ENCODE results near the gene HOGA1.

The HOGA1 gene

GRCh38 chr10:97580421-97581367, 3.5 kb upstream of the HOGA1 start:
- no peak for DNase-seq

GRCh38 chr10:97582169-97582568, 2.0 kb upstream of the HOGA1 start:
- DNase-seq, result no peak

DNA sequence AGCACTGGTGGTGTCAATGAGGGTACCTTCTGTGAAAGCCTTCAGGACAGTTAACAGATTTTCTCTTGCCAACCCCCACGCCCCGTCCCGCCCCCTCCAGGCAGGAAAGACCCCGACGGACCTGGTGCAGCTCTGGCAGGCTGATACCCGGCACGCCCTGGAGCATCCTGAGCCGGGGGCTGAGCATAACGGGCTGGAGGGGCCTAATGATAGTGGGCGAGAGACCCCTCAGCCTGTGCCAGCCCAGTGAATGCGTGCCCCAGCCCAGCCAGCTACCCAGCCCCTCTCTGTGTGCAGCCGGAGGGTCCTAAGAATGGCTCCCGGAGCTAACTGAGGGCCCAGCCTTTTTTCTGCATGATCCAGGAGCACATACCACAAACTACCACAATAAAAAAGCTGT, 713 bp upstream of the HOGA1 start:
- no peak for DNase-seq

DNA sequence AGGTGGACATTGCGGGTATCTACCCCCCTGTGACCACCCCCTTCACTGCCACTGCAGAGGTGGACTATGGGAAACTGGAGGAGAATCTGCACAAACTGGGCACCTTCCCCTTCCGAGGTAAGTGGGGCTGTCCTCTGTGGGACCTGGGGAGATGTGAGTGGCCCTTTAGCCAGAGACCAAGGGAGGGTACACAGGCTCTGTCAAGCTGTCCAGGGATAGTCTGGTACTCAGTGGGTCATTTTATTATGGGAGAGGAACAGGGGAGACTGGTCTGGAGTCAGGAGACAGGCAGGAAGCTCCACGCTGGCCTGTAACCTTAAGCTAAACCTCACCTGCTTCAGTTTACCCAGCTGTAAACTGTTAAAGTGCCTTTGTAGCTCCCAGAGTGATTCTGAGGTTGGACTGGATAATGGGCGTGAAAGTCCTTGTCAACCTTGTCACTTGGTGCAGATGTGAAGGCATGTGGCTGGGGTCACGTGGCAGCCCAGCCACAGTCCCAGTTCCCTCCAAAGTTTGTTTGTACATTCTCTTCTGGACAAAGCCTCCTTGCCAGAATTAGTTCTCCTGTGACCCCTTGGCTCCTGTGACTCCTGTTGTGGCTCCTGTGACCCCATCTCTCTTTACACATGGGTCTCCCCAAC, 729 bp downstream of the HOGA1 start:
- DNase-seq, result no peak

DNA sequence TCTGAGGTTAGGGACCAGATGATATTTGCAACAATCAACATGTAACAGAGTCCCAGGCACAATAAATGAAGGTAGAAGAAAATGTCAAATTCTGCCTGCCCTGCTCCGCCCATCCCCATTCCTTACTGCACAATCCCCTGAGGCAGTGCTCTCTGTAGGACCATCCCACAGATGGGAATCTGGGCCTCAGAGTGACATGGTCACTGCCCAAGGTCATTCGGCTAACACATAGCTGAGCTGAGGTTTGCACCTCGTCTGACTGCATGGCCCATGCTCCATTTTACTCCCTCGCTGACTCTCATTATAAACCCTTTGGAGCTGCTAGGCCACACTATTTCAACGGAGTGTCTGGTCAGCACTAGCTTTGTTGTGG, 1.2 kb downstream of the HOGA1 start:
- DNase-seq, result no peak

DNA sequence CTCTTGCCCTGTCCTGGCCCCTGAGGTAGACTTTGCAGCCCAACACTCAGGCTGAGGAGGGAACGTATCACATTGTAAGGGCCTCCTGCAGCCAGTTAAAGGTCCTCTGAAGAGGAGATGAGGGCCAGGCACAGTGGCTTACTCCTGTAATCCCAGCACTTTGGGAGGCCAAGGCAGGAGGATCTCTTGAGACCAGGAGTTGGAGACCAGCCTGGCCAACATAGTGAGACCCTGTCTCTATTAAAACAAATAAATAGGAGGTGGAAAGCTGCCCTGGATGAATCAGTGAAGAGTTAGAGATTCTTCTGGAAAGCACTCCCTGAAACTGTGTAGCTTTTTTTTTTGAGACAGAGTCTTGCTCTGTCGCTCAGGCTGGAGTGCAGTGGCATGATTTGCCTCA, 3.0 kb downstream of the HOGA1 start:
- no peak for DNase-seq

DNA sequence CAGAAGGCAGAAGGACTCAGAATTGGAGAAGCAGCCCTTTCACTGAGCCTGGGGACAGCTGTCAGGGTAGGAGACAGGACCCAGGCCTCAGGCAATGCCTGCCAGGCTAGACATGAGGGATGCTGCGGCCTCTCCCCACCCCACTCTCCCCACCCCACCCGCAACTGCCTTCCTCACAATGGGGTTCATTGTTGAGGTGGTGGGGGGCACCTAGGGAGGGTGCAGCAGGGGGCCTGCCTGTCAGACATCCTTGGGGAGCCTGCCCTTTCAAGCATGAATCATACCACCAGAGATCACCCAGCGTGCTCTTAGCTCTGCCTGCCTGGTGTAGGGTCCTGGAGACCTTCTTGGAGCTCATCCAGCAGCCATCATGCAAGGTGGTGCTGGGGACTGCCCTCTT, 5.3 kb downstream of the HOGA1 start, which contains the start of gene C10orf62:
Gene C10orf62 (plus strand): TSS at position 243 of the 400 bp plus-strand sequence. CDS start 177 bp downstream, outside the sequence.
- no peak for DNase-seq

DNA sequence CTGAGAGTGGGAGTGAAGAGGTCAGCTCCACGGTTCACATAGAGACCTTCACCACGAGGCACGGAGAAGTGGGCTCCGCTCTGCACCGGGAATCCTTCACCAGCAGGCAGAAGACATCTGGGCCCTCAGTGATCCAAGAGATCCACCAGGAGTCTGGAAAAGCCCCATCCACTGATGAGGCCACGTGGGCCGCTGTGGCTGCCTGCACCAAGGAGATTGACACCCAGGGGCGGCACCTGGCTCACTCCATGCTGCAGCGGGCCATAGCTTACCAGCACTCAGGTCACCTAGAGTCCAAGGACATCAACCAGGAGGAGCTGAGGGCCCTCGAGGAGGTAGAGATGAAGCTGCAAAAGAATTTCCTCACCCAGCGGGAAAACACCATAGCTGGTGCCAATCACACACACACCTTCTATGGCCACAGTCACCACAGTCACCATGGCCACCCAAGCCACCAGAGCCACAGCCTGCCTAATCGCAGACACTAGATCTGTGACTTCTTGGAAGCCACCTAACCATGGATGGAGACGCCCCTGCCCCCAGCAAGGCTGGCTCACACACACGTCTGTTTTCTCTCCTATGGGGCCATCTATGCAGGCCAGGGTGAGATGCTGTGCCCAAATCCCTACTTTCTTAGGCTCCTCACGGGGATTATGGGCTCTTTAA, 6.0 kb downstream of the HOGA1 start:
- DNase-seq, result no peak

DNA sequence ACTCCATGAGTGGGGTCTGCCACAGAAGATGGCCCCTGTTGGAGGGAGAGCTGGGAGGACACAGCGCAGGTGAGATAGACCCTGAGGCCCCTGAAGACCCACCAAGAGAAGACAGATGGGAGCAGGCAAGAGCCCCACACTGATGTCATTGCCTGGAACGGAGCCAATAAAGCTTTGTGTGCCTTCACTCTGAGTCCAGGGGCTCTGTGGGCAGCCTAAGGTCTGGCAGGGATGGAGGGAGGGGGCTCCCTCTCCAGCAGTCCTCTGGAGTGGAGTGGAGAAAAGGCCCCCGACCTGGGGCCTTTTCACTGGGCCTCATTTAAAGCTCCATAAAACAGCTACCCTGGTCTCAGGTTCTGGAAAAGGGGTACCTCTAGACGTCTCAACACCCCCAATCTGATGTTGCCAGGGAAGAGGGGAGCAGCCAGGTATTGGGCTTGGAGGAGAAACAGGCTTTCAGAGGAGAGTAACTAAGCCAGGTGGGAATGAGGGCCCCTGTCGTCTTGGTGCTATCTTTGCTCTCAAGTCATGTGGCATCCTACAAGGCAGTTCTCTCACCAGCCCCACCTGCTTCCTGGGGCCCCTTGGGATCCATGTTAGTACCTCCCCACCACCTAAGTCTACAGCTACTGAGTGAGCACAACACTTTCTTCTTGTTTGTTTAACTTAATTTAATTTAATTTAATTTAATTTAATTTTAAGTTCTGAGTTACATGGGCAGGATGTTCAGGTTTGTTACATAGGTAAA, 6.7 kb downstream of the HOGA1 start:
- DNase-seq, result no peak

DNA sequence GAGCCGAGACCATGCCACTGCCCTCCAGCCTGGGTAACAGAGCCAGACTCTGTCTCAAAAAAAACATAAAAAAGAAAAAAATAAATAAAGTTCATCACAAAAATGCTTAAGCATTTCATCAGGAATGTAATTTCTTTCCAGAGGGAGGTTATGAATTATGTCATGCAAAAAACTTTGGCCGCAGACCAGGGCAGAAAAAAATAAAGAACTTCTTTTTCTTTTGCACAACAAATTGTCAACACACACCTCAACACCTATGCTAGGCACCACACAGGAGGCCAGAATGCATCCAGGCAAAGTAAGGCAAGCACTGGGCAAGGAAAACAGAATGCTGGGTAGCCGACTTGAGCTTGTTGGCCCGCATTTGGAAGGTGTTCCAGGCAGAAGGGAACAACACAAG, 9.2 kb downstream of the HOGA1 start:
- no peak for DNase-seq

DNA sequence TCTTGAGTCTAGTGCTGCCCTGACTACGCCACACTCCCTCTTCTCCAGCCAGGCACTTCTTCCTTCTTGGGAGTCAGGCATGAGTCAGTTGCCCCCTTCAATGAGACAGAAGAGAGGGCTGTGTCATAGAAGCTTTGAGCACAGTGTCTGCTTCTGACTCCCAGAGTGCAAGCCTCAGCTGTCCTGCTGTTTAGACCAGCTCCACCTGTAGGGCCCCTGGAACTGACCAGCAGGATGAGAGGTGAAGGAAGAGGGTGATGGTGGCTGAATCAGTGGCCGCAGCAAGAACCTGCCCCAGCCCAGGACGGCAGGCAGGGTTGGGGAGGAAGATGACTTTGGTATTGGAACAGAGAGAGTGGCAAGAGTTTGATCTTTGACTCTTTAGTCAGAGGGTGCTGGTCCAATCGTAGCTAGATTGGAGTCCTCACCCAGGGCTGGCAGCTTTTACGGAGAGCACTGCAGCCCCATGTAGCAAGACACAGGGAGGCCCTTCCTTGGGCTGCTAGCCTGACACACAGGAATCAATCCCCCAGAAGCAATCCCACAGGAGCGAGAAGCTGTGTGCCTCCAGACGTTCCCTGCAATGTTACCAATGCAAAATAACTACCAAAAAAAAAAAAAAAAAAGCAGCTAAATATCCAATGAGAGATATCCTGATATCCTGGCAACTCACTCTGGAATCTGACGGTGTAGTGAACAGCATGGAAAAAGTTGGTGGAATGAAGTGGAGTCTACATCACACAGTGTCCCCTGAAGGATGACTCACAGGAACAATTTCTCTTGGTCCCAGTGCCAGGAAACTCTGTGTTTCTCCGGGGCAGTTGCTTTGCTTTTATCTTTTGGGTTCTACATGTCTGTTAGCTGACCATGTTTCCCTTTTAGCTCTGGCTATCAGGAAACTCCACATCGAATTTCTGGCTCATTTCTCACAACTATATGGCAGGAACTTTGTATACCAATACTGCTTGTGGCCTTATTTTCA, 12.2 kb downstream of the HOGA1 start:
- DNase-seq, result peak; percentile 51

DNA sequence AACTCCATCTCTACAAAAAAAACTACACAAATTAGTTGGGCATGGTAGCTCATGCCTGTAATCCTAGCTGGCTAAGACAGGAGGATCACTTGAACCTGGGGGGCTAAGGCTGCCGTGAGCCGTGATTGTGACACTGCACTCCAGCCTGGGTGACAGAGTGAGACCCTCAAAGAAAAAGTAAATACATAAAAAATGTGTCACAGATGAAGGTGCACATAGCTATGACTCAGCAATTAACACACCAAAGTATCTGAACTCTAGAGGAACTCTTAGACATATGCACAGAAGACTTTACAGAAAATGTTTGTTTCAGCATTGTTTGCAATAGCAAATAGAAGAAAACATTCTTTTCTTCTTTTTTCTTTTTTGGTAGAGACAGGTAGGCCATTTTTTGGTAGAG, 13.6 kb downstream of the HOGA1 start:
- no peak for DNase-seq

- no peak for DNase-seq
These were observed 14.4 kb downstream of the HOGA1 start for GRCh38 chr10:97598407-97599271.

GRCh38 chr10:97599272-97599619, 15.1 kb downstream of the HOGA1 start:
- DNase-seq, result no peak

- DNase-seq, result no peak
These were observed 16.4 kb downstream of the HOGA1 start for GRCh38 chr10:97600616-97601015.

- no peak for DNase-seq
These were observed 17.4 kb downstream of the HOGA1 start for GRCh38 chr10:97601268-97602215.

GRCh38 chr10:97607095-97607636, 23.0 kb downstream of the HOGA1 start:
- no peak for DNase-seq

- DNase-seq, result no peak
These were observed 24.9 kb downstream of the HOGA1 start for GRCh38 chr10:97608991-97609561.

DNA sequence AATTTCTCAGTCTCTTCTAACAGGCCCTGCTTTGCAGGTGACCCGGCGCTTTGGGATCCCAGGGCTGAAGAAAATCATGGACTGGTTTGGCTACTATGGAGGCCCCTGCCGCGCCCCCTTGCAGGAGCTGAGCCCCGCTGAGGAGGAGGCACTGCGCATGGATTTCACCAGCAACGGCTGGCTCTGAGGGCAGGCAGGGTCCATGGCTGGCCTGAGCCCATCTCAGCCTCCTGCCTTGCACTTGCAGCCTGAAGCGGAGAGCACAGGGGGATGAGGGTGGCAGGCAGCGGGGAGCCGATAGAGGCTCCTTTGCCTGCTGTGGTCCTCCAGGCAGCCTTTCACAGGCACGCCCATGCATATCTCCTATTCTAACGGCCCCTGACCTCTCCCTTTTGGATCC, 27.3 kb downstream of the HOGA1 start:
- DNase-seq, result no peak

Data from amniotic stem cell (primary cell).